Mesothelial cell of epicardium (in vitro differentiated cells): ENCODE data around the gene AMIGO3. TPM values are rescaled to one million over a fixed set of nuclear protein-coding genes. Genes with fewer than 3 reads are reported as not detected.

Experiments
- DNase-seq, 2 experiments: peaks; one replicate each; pipeline ENCODE4 v3.0.0; 2021; ENCODE audit warnings: low spot score in 2 of 2; ENCODE audit not compliant: unreplicated experiment in 2 of 2
- H3K27ac Mint-ChIP-seq: 2 replicates; pipeline ENCODE4 v1.8.0; 2021; ENCODE audit warnings: mixed read lengths
- H3K27me3 Mint-ChIP-seq: 2 replicates; pipeline ENCODE4 v1.8.0; 2021; ENCODE audit warnings: low read depth, mixed read lengths
- H3K36me3 Mint-ChIP-seq: 2 replicates; pipeline ENCODE4 v1.8.0; 2021; ENCODE audit warnings: mixed read lengths
- H3K4me1 Mint-ChIP-seq: 2 replicates; pipeline ENCODE4 v1.8.0; 2021; ENCODE audit warnings: mixed read lengths
- H3K4me3 Mint-ChIP-seq: 2 replicates; pipeline ENCODE4 v1.8.0; 2021; ENCODE audit warnings: mild to moderate bottlenecking, moderate library complexity, mixed read lengths
- H3K9me3 Mint-ChIP-seq: 2 replicates; pipeline ENCODE4 v1.8.0; 2021; ENCODE audit warnings: mixed read lengths
- total RNA-seq: library from RNA; stranded (reverse); gene quantifications from 3 replicates; pipeline ENCODE4 v1.2.1, GENCODE V29; 2021
- TF ChIP-seq, protein P1 (sequence below): fragments of 200-600 bp; sonication (generic); IDR thresholded peaks from one replicate; pipeline ENCODE4 v1.5.0; 2021; ENCODE audit warnings: antibody characterized with exemption; ENCODE audit not compliant: unreplicated experiment

Gene AMIGO3
- total RNA-seq, 1 donor from 2014 or later, result 0.78 TPM

GRCh38 chr3:49720855-49721595 is 1.5 kb upstream of the AMIGO3 start:
- no peak overlapping the region for H3K27ac Mint-ChIP-seq
- H3K9me3 Mint-ChIP-seq, result no peaks in the 10 kb centered on the region
- DNase-seq, result peak in 1 of 2 experiments; percentile 36
- peak overlapping the region; percentile 29 for H3K4me3 Mint-ChIP-seq
- no peaks in the 10 kb centered on the region for H3K36me3 Mint-ChIP-seq
- peaks cover 26% of the 10 kb centered on the region for H3K4me1 Mint-ChIP-seq
- H3K27me3 Mint-ChIP-seq, result peaks cover 2% of the 10 kb centered on the region
- TF ChIP-seq, protein P1, sequence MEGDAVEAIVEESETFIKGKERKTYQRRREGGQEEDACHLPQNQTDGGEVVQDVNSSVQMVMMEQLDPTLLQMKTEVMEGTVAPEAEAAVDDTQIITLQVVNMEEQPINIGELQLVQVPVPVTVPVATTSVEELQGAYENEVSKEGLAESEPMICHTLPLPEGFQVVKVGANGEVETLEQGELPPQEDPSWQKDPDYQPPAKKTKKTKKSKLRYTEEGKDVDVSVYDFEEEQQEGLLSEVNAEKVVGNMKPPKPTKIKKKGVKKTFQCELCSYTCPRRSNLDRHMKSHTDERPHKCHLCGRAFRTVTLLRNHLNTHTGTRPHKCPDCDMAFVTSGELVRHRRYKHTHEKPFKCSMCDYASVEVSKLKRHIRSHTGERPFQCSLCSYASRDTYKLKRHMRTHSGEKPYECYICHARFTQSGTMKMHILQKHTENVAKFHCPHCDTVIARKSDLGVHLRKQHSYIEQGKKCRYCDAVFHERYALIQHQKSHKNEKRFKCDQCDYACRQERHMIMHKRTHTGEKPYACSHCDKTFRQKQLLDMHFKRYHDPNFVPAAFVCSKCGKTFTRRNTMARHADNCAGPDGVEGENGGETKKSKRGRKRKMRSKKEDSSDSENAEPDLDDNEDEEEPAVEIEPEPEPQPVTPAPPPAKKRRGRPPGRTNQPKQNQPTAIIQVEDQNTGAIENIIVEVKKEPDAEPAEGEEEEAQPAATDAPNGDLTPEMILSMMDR, result no peak

GRCh38 chr3:49718858-49719213 is 648 bp downstream of the AMIGO3 start:
- DNase-seq, result peak in 1 of 2 experiments; percentile 55
- TF ChIP-seq, protein P1, result no peak
- H3K27me3 Mint-ChIP-seq, result peaks cover 2% of the 10 kb centered on the region
- no peaks in the 10 kb centered on the region for H3K36me3 Mint-ChIP-seq
- H3K9me3 Mint-ChIP-seq, result no peaks in the 10 kb centered on the region
- peak overlapping the region; percentile 44 for H3K27ac Mint-ChIP-seq
- H3K4me3 Mint-ChIP-seq, result peak overlapping the region; percentile 80
- peaks cover 22% of the 10 kb centered on the region for H3K4me1 Mint-ChIP-seq

DNA sequence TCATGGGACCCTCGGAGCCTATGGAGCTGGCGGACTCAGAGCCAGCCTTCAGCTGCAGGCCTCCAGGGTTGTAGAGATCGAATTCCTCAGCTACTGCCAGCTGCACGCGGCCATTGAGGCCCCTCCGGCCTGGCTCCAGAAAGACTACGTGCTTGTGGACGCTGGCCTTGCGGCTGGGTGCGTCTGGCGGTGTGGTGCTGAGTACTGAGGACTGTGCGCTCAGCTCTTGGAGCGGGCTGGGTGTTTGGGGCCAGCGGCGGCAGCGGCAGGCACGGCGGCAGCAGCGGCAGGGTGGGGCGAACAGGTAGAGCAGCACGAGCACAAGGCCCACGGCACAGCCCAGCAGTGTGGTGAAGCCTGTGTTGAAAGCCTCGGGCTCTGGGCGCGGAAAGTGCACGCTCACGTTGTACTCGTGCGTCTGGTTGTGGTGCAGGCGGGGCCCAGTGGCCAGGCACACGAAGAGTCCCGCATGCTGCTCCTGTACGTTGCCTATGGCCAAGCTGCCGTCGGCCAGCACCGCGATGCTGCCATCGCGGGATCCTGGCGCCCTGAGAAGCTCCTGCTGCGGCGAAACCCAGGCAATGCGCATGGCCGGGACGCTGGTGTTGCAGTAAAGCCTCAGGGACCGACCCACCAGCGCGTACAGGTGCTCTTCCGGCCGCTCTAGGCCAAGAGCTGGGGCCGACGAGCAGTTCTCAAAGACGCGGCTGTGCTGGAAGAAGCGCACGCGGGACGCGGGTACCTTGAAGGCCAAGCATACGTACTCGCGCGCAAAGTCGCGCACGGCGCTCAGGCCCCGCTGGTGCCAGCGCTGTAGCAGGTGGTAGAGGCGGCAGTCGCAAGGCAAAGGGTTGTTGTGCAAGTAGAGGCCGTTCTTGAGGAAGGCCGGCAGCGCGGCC is 1.3 kb downstream of the AMIGO3 start:
- peak overlapping the region; percentile 44 for H3K27ac Mint-ChIP-seq
- peaks cover 20% of the 10 kb centered on the region for H3K4me1 Mint-ChIP-seq
- DNase-seq, result peak in 1 of 2 experiments; percentile 36
- no peaks in the 10 kb centered on the region for H3K36me3 Mint-ChIP-seq
- H3K9me3 Mint-ChIP-seq, result no peaks in the 10 kb centered on the region
- TF ChIP-seq, protein P1, result no peak
- peaks cover 2% of the 10 kb centered on the region for H3K27me3 Mint-ChIP-seq
- H3K4me3 Mint-ChIP-seq, result peak overlapping the region; percentile 80

DNA sequence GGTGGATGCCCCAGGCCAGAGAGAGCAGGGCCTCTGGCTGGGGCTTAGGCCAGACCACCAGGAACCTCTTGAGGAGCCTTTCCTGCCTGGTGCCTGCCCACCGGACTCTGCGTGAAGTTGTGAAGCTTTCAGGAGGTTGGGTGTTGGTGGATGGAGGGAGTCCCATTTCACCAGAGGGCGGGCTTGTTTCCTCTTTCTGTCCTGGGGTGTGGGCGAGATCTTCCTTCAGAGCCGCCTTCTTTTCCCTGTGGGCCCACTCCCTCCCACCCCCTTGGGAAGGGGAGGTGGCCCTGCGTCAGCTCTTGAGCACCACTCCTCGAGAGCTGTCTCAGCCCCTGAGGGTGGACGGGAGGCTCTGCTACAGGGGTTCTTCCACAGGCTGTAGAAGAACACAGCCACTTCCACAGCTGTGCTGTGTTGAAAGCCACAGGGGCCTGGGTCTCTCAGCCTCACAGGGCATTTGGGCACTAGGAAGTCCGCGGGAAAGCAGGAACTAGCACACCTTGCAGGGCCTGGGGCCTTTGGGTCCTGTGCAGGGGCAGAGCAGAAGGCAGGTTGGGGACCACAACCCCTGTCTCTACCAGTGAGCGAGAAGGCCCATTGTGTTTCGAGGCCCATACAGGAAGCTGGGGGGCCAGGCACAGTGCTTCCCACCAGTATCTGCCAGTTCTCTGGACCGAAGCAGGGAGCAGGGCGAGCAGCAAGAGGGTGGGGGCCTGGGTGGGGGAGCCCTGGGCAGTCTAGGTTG is 2.1 kb downstream of the AMIGO3 start:
- Mint-ChIP-seq H3K36me3 (no peaks in the 10 kb centered on the region), H3K4me1 (peaks cover 14% of the 10 kb centered on the region), H3K9me3 (no peaks in the 10 kb centered on the region), H3K27ac (no peak overlapping the region), H3K4me3 (peak overlapping the region; percentile 17), H3K27me3 (peaks cover 2% of the 10 kb centered on the region)
- no peak for DNase-seq
- TF ChIP-seq, protein P1, result no peak

DNA sequence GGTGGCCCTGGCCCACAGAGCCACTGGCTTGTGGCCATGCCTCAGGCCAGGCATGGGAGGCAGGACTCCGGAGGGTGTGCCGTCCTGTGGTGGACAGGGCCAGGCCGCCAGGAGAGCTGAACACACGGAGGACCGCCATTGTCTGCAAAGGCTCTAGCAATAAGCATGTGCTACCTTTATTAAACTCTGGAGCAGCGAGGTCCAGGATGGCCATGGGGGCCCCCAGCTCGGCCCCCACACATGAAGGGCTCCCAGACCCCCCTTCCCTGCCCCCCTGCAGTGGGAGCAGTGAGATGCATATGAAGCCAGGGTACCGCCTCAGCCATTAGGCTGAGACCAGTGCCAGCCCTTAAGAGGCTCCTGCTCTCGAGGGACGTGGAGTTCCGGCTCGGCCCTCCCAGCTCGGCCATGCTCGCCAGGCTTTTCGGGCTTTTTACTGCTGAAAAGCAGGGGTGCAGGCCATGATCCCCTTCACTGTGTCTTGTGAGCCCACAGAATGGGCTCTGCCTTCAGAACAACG is 2.7 kb downstream of the AMIGO3 start:
- Mint-ChIP-seq H3K4me1 (peaks cover 13% of the 10 kb centered on the region), H3K9me3 (no peaks in the 10 kb centered on the region), H3K36me3 (no peaks in the 10 kb centered on the region), H3K27me3 (peaks cover 2% of the 10 kb centered on the region), H3K4me3 (no peak overlapping the region), H3K27ac (no peak overlapping the region)
- TF ChIP-seq, protein P1, result no peak
- DNase-seq, result no peak
